ENCODE data around the gene EPG5. TPM values are rescaled to one million over a fixed set of nuclear protein-coding genes. Genes with fewer than 3 reads are reported as not detected.

Gene EPG5
- total RNA-seq, 1 experiment from 2014 or later, result 16.1 TPM

GRCh38 chr18:45802814-45803492 is 164.2 kb downstream of the EPG5 start:
- Histone ChIP-seq H4K5ac (ENCODE audit: insufficient read length, low read depth, low read length) (no peak overlapping the region), H2BK5ac (ENCODE audit: insufficient read length, low read length) (no peak overlapping the region), H3K27ac (ENCODE audit: insufficient read length, low read depth, low read length) (no peak overlapping the region), H3K56ac (ENCODE audit: insufficient read length, low read depth, low read length) (no peak overlapping the region), H3K23me2 (ENCODE audit: insufficient read length, low read depth, low read length, poor library complexity, severe bottlenecking) (no peaks in the 10 kb centered on the region), H2BK12ac (ENCODE audit: insufficient read length, low read depth, low read length) (no peak overlapping the region), H3K79me1 (ENCODE audit: insufficient read depth, low read depth, low read length, poor library complexity, severe bottlenecking) (no peaks in the 10 kb centered on the region), H3K27me3 (ENCODE audit: insufficient read depth, low read length) (no peaks in the 10 kb centered on the region), H3K14ac (ENCODE audit: insufficient read depth, low read length) (no peak overlapping the region), H3K9ac (ENCODE audit: extremely low read depth, insufficient read length, low read length) (no peak overlapping the region), H3K9me3 (ENCODE audit: control insufficient read depth, low read depth, low read length) (peaks cover 13% of the 10 kb centered on the region), H4K91ac (ENCODE audit: insufficient read length, low read depth, low read length) (no peak overlapping the region), H3K4me1 (ENCODE audit: insufficient read depth, low read length) (peaks cover 2% of the 10 kb centered on the region; the same call in 1 of the 2 replicates), H3K4ac (ENCODE audit: low read depth, low read length) (no peak overlapping the region), H4K8ac (replicated peaks; ENCODE audit: insufficient read length, low read depth, low read length) (no peak overlapping the region), H2AFZ (ENCODE audit: low read length) (no peak overlapping the region), H2AK5ac (ENCODE audit: insufficient read length, low read length) (no peak overlapping the region), H4K20me1 (ENCODE audit: control insufficient read depth, insufficient read depth, insufficient read length) (no peaks in the 10 kb centered on the region), H3K79me2 (ENCODE audit: insufficient read depth, low read length) (no peaks in the 10 kb centered on the region), H2BK20ac (ENCODE audit: low read depth, low read length, poor library complexity, severe bottlenecking) (no peak overlapping the region), H3K23ac (ENCODE audit: insufficient read length, low read depth, low read length) (no peak overlapping the region), H3K4me2 (ENCODE audit: insufficient read depth, insufficient read length, low read length) (no peak overlapping the region), H2BK15ac (ENCODE audit: low read depth, low read length) (no peak overlapping the region), H3T11ph (ENCODE audit: low read length) (no peak overlapping the region), H2BK120ac (ENCODE audit: low read depth, low read length, poor library complexity, severe bottlenecking) (no peak overlapping the region), H3K18ac (ENCODE audit: insufficient read length, low read depth, low read length) (no peak overlapping the region)
- no peak for DNase-seq
- WGBS (ENCODE audit: extremely low coverage, insufficient read length, low lambda C conversion rate), result no CpG with 5 or more reads among the region's 2 CpGs
- Mint-ChIP-seq H3K36me3 (ENCODE audit: insufficient read depth in 1 of 3, low read depth in 3 of 3) (peaks cover 19 to 62% (median 32%) of the 10 kb centered on the region in 3 experiments), H3K4me3 (no peak overlapping the region), H3K27ac (no peak overlapping the region), H3K4me1 (peaks cover 17 to 18% of the 10 kb centered on the region in 2 experiments), H3K9me3 (peaks cover 56 to 64% of the 10 kb centered on the region in 2 experiments), H3K27me3 (ENCODE audit: low read depth) (peaks cover 1% of the 10 kb centered on the region; the same call in 1 of the 2 replicates)
- TF ChIP-seq CTCF (conservative IDR thresholded peaks at IDR 0.05), result no peak
